Naive thymus-derived CD4-positive, alpha-beta T cell (primary cell): ENCODE results near the gene CPS1. TPM values are rescaled to one million over a fixed set of nuclear protein-coding genes. Genes with fewer than 3 reads are reported as not detected.

ENCODE experiments used
- ATAC-seq: fragments of 150-1000 bp; cut with Tn5 transposase; 2 replicates; pipeline ENCODE4 v1.10.0; 2021; ENCODE audit warnings: mild to moderate bottlenecking, moderate library complexity
- CTCF ChIA-PET: fragments of 350-600 bp; sonication (Branson Sonifier 250); formaldehyde crosslinking; loops from one replicate; lab custom pipeline; 2021; ENCODE audit warnings: antibody characterized with exemption; lab: Charles Lee
- POLR2A ChIA-PET: fragments of 350-600 bp; sonication (Branson Sonifier 250); formaldehyde crosslinking; loops from one replicate; lab custom pipeline; 2021; ENCODE audit warnings: antibody characterized with exemption, inconsistent platforms; lab: Charles Lee
- DNase-seq, 9 donors: peaks; one replicate each; pipeline versions ENCODE4 v3.0.0 to v3.0.0-alpha.2; 2020 to 2022; ENCODE audit warnings: mixed read lengths in 1 of 9
- H3K27ac ChIP-seq: one replicate; pipeline ENCODE4 v1.7.0; 2013; ENCODE audit warnings: mild to moderate bottlenecking, low read depth, low read length, moderate library complexity
- H3K27me3 ChIP-seq, 2 donors: one replicate each; pipeline ENCODE4 v1.7.0; 2013; ENCODE audit warnings: low read length in 2 of 2, mild to moderate bottlenecking in 2 of 2, moderate library complexity in 2 of 2; ENCODE audit not compliant: control insufficient read depth in 2 of 2, insufficient read depth in 2 of 2
- H3K36me3 ChIP-seq, 3 experiments: 1 replicate in 2 of 3; 2 replicates in 1 of 3; pipeline ENCODE4 v1.7.0; 2013; ENCODE audit warnings: low read length in 3 of 3, mild to moderate bottlenecking in 3 of 3, moderate library complexity in 1 of 3; ENCODE audit not compliant: insufficient read depth in 3 of 3, control insufficient read depth in 2 of 3
- H3K4me1 ChIP-seq, 2 donors: one replicate each; pipeline ENCODE4 v1.7.0; 2013; ENCODE audit warnings: low read length in 2 of 2, mild to moderate bottlenecking in 2 of 2, moderate library complexity in 1 of 2; ENCODE audit not compliant: control insufficient read depth in 2 of 2, insufficient read depth in 2 of 2
- H3K4me3 ChIP-seq: 2 replicates; pipeline ENCODE4 v1.7.0; 2013; ENCODE audit warnings: mild to moderate bottlenecking, low read length
- H3K9me3 ChIP-seq, 3 experiments: 1 replicate in 2 of 3; 2 replicates in 1 of 3; pipeline ENCODE4 v1.7.0; 2013; ENCODE audit warnings: low read length in 3 of 3; ENCODE audit not compliant: control insufficient read depth in 2 of 3
- H3K27ac Mint-ChIP-seq, 9 donors: one replicate each; pipeline ENCODE4 v1.8.0; 2020 to 2022; ENCODE audit warnings: mixed read lengths in 9 of 9, mild to moderate bottlenecking in 8 of 9, moderate library complexity in 5 of 9, inconsistent platforms in 2 of 9
- H3K27me3 Mint-ChIP-seq, 5 donors: one replicate each; pipeline ENCODE4 v1.8.0; 2021 to 2022; ENCODE audit warnings: mixed read lengths in 5 of 5, mild to moderate bottlenecking in 1 of 5
- H3K36me3 Mint-ChIP-seq, 5 donors: one replicate each; pipeline ENCODE4 v1.8.0; 2020 to 2022; ENCODE audit warnings: mixed read lengths in 5 of 5, mild to moderate bottlenecking in 3 of 5, inconsistent platforms in 1 of 5
- H3K4me1 Mint-ChIP-seq, 7 donors: one replicate each; pipeline ENCODE4 v1.8.0; 2020 to 2022; ENCODE audit warnings: mixed read lengths in 7 of 7, mild to moderate bottlenecking in 3 of 7, inconsistent platforms in 1 of 7
- H3K4me3 Mint-ChIP-seq, 10 donors: one replicate each; pipeline ENCODE4 v1.8.0; 2020 to 2022; ENCODE audit warnings: mild to moderate bottlenecking in 10 of 10, mixed read lengths in 10 of 10, moderate library complexity in 6 of 10, inconsistent platforms in 2 of 10
- H3K9me3 Mint-ChIP-seq, 11 donors: one replicate each; pipeline ENCODE4 v1.8.0; 2020 to 2022; ENCODE audit warnings: mixed read lengths in 11 of 11, mild to moderate bottlenecking in 4 of 11, inconsistent platforms in 1 of 11, moderate library complexity in 1 of 11
- intact Hi-C, 2 donors: fragments of 100-400 bp; cut with micrococcal nuclease; formaldehyde crosslinking; loops; one replicate each; pipeline ENCODE4 v1.15.1; 2023
- polyA plus RNA-seq, 2 donors: library from polyadenylated mRNA; unstranded; fragments of 300-500 nt; fragmentation: Illumina TruSeq; gene quantifications; one replicate each; pipeline ENCODE4 v1.2.3, GENCODE V29; 2021
- total RNA-seq, 6 experiments: library from RNA in 5 of 6; stranded (reverse) in 5 of 6; gene quantifications; 1 replicate in 5 of 6; 2 replicates in 1 of 6; pipeline ENCODE4 v1.2.3 and lab custom pipeline; 2021 to 2026

Gene CPS1
- total and polyA plus RNA-seq, 7 experiments from 2014 or later: 0.29 to 1.2 (median 0.73) TPM; not detected in 3

DNA sequence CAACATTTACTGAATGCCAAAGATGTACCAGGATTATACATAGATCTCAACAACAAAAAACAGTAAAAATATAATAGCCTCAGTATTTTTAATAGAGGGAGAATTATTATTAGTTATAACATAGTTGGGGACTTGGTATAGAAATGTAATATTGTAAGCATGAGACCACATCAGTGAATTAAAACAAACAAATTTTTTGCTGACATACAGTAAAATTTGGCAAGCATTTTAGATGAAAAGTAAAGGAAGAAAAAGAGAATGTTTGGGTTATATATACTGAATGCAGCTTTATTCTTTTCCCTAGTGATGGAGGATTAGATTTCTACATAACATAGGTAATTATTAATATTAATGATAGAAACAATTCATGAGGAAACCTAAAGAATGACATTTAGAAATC is 10.9 kb downstream of the CPS1 start:
- H3K36me3 Mint-ChIP-seq: no peaks in the 10 kb centered on the region
- H3K27me3 Mint-ChIP-seq: peaks cover 0 to 7% (median 0%) of the 10 kb centered on the region in 5 donors
- Histone ChIP-seq H3K36me3 (no peaks in the 10 kb centered on the region), H3K27ac (no peak overlapping the region), H3K4me3 (no peak overlapping the region), H3K27me3 (no peaks in the 10 kb centered on the region), H3K4me1 (no peaks in the 10 kb centered on the region), H3K9me3 (no peaks in the 10 kb centered on the region)
- H3K4me1 Mint-ChIP-seq: no peaks in the 10 kb centered on the region
- POLR2A ChIA-PET: no interaction called here
- CTCF ChIA-PET: interaction anchor here (0.6 kb wide), 1 partner anchor 973 kb away, joined by 3 read pairs; no protein-coding TSS in a partner anchor
- no peaks in the 10 kb centered on the region for H3K9me3 Mint-ChIP-seq
- intact Hi-C loops: no loop called here
- no peak for DNase-seq
- no peak overlapping the region for H3K4me3 Mint-ChIP-seq
- no peak for ATAC-seq
- H3K27ac Mint-ChIP-seq: no peak overlapping the region

DNA sequence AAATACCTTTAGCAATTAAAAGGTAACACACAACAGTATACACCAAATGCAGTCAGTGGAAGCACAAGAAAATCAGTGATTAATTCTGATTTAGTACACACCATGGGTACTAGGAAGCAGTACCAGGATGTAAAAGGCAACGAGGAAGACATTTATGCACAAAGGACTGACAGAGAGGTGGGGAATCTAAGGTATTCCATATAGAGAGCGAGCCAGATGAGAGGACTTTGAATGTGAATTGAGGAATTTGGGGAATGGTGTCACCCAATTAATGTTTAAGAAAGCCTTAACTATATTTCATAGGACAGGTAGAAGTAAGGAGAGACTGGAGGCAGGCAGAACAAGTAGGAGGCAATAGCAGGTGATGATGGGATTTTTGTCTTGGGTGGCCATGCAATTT is 11.7 kb downstream of the CPS1 start:
- no peaks in the 10 kb centered on the region for H3K36me3 Mint-ChIP-seq
- no peak for ATAC-seq

GRCh38 chr2:210577263-210578071 is 21.1 kb downstream of the CPS1 start:
- Mint-ChIP-seq H3K4me3 (no peak overlapping the region), H3K9me3 (no peaks in the 10 kb centered on the region), H3K27me3 (peaks cover 0 to 3% (median 0%) of the 10 kb centered on the region in 5 donors), H3K27ac (no peak overlapping the region), H3K4me1 (peaks cover 0 to 5% (median 0%) of the 10 kb centered on the region in 7 donors), H3K36me3 (no peaks in the 10 kb centered on the region)
- POLR2A ChIA-PET: no interaction called here
- intact Hi-C loops: loop anchor here (1.0 to 10.0 kb wide), 5 partner anchors 133 to 1990 kb away; no protein-coding TSS in a partner anchor
- Histone ChIP-seq H3K9me3 (no peaks in the 10 kb centered on the region), H3K36me3 (no peaks in the 10 kb centered on the region), H3K4me1 (no peaks in the 10 kb centered on the region), H3K27me3 (no peaks in the 10 kb centered on the region), H3K27ac (no peak overlapping the region), H3K4me3 (no peak overlapping the region)
- CTCF ChIA-PET: interaction anchor here (1.0 kb wide), 1 partner anchor 9 kb away, joined by 4 read pairs; no protein-coding TSS in a partner anchor
- DNase-seq (peak in 5 of 9 donors; percentile 6 to 31 (median 19)), ATAC-seq (peak; percentile 48)

More for the DNA sequence above, 11.7 kb downstream of the CPS1 start:
- intact Hi-C loops: no loop called here
- H3K9me3 Mint-ChIP-seq: no peaks in the 10 kb centered on the region
- CTCF ChIA-PET: no interaction called here
- H3K36me3 ChIP-seq: no peaks in the 10 kb centered on the region
- H3K9me3 ChIP-seq: no peaks in the 10 kb centered on the region
- H3K4me3 ChIP-seq: no peak overlapping the region
- H3K27ac Mint-ChIP-seq: no peak overlapping the region
- no peaks in the 10 kb centered on the region for H3K4me1 Mint-ChIP-seq
- H3K27me3 ChIP-seq: no peaks in the 10 kb centered on the region
- POLR2A ChIA-PET: no interaction called here
- no peaks in the 10 kb centered on the region for H3K4me1 ChIP-seq
- no peak overlapping the region for H3K27ac ChIP-seq
- H3K4me3 Mint-ChIP-seq: no peak overlapping the region
- H3K27me3 Mint-ChIP-seq: peaks cover 0 to 7% (median 0%) of the 10 kb centered on the region in 5 donors
- no peak for DNase-seq

GRCh38 chr2:210584834-210585233 is 28.4 kb downstream of the CPS1 start:
- Histone ChIP-seq H3K27ac (no peak overlapping the region), H3K9me3 (no peaks in the 10 kb centered on the region), H3K36me3 (no peaks in the 10 kb centered on the region), H3K4me1 (no peaks in the 10 kb centered on the region), H3K4me3 (no peak overlapping the region), H3K27me3 (no peaks in the 10 kb centered on the region)
- no peak overlapping the region for H3K27ac Mint-ChIP-seq
- H3K9me3 Mint-ChIP-seq: no peaks in the 10 kb centered on the region
- no peaks in the 10 kb centered on the region for H3K27me3 Mint-ChIP-seq
- CTCF ChIA-PET: no interaction called here
- no peak overlapping the region for H3K4me3 Mint-ChIP-seq
- intact Hi-C loops: no loop called here
- H3K36me3 Mint-ChIP-seq: peaks cover 0 to 3% (median 0%) of the 10 kb centered on the region in 5 donors
- no peak for DNase-seq
- POLR2A ChIA-PET: no interaction called here
- ATAC-seq: no peak
- H3K4me1 Mint-ChIP-seq: no peaks in the 10 kb centered on the region

GRCh38 chr2:210586381-210586780 is 30.0 kb downstream of the CPS1 start:
- CTCF ChIA-PET: interaction anchor here (0.8 kb wide), 1 partner anchor 8 kb away, joined by 4 read pairs; no protein-coding TSS in a partner anchor
- H3K36me3 ChIP-seq: no peaks in the 10 kb centered on the region
- Mint-ChIP-seq H3K4me1 (no peaks in the 10 kb centered on the region), H3K36me3 (peaks cover 0 to 3% (median 0%) of the 10 kb centered on the region in 5 donors), H3K27me3 (no peaks in the 10 kb centered on the region), H3K4me3 (no peak overlapping the region), H3K9me3 (no peaks in the 10 kb centered on the region), H3K27ac (no peak overlapping the region)
- no peaks in the 10 kb centered on the region for H3K9me3 ChIP-seq
- DNase-seq (no peak), ATAC-seq (no peak)
- no peak overlapping the region for H3K4me3 ChIP-seq
- no peak overlapping the region for H3K27ac ChIP-seq
- H3K27me3 ChIP-seq: no peaks in the 10 kb centered on the region
- POLR2A ChIA-PET: no interaction called here
- H3K4me1 ChIP-seq: no peaks in the 10 kb centered on the region
- intact Hi-C loops: no loop called here

DNA sequence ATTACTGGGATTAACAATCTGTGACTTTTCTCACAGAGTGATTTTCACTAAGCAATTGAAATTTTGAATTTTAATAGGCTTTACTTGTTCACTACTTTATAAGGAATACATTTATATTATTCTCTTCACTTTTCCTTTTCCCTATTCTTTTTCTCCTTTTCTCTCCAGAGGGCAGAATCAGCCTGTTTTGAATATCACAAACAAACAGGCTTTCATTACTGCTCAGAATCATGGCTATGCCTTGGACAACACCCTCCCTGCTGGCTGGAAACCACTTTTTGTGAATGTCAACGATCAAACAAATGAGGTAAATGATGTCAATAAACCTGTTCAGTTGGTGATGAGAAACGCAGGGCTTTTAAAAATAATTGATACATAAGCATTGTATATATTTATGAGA is 35.3 kb downstream of the CPS1 start:
- H3K9me3 Mint-ChIP-seq: no peaks in the 10 kb centered on the region
- Histone ChIP-seq H3K27me3 (no peaks in the 10 kb centered on the region), H3K4me3 (no peak overlapping the region), H3K4me1 (no peaks in the 10 kb centered on the region), H3K36me3 (no peaks in the 10 kb centered on the region), H3K9me3 (no peaks in the 10 kb centered on the region), H3K27ac (no peak overlapping the region)
- H3K4me1 Mint-ChIP-seq: no peaks in the 10 kb centered on the region
- no peak overlapping the region for H3K4me3 Mint-ChIP-seq
- no peak overlapping the region for H3K27ac Mint-ChIP-seq
- H3K36me3 Mint-ChIP-seq: peaks cover 0 to 3% (median 0%) of the 10 kb centered on the region in 5 donors
- DNase-seq (no peak), ATAC-seq (no peak)
- intact Hi-C loops: no loop called here
- no peaks in the 10 kb centered on the region for H3K27me3 Mint-ChIP-seq
- POLR2A ChIA-PET: no interaction called here
- CTCF ChIA-PET: no interaction called here

GRCh38 chr2:210592726-210593125 is 36.3 kb downstream of the CPS1 start:
- POLR2A ChIA-PET: no interaction called here
- Mint-ChIP-seq H3K36me3 (peaks cover 0 to 3% (median 0%) of the 10 kb centered on the region in 5 donors), H3K9me3 (peaks cover 0 to 2% (median 0%) of the 10 kb centered on the region in 11 donors), H3K27me3 (no peaks in the 10 kb centered on the region), H3K4me3 (no peak overlapping the region), H3K27ac (no peak overlapping the region), H3K4me1 (no peaks in the 10 kb centered on the region)
- H3K4me3 ChIP-seq: no peak overlapping the region
- no peaks in the 10 kb centered on the region for H3K4me1 ChIP-seq
- no peaks in the 10 kb centered on the region for H3K9me3 ChIP-seq
- H3K27me3 ChIP-seq: no peaks in the 10 kb centered on the region
- no peaks in the 10 kb centered on the region for H3K36me3 ChIP-seq
- DNase-seq (no peak), ATAC-seq (no peak)
- CTCF ChIA-PET: no interaction called here
- intact Hi-C loops: no loop called here
- H3K27ac ChIP-seq: no peak overlapping the region
